Mesenteric fat pad (tissue), 1 donor: ENCODE measurements around the gene KRT40. TPM values are rescaled to one million over a fixed set of nuclear protein-coding genes. Genes with fewer than 3 reads are reported as not detected.
"Not testable (repeated sequence)": the region's sequence is repeated elsewhere in the genome, so short reads cannot be mapped to it uniquely, and the experiment has no call there.

ENCODE experiments used
- DNase-seq: peaks from one replicate; pipeline ENCODE4 v3.0.0-alpha.2; 2020; ENCODE audit warnings: low spot score
- long read RNA-seq: library from polyadenylated mRNA; unstranded; transcript quantifications from one replicate; pipeline ENCODE4 v2.0.0, GENCODE V29; 2020
- total RNA-seq: library from RNA; stranded (reverse); fragmentation: NEBNext Ultra II Directional; extraction: Animal tissue kit (Norgen Biotek cat#: 25700); gene quantifications from one replicate; pipeline ENCODE4 v1.2.1, GENCODE V29; 2021
- donor health status: DM: yes; HTN: yes; CAD: no.

The KRT40 gene
- not detected for total RNA-seq
- long read RNA-seq = 0 reads

DNA sequence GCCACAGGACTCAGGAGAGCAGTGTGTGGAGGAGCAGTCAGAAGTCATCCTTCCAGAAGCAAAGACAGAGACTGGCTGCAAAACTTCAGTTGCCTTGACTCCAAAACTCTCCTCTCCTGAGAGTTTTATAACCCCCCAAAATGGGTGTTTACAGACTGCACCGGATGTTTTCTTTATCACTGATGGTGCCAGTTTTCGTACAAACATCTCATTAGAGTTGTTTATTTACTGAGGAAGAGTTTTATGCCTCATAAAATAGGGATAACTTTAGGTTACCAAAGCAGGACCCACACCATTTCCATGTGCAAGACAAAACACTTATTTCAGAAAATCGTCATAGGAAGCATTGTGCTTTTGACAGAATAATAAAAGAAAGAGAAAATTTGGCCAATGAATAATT lies at the start of gene KRT40:
Gene KRT40 (minus strand): TSS at position 101 of the 400 bp plus-strand sequence. CDS start 53 bp downstream, at position 48.
- DNase-seq = no peak

DNA sequence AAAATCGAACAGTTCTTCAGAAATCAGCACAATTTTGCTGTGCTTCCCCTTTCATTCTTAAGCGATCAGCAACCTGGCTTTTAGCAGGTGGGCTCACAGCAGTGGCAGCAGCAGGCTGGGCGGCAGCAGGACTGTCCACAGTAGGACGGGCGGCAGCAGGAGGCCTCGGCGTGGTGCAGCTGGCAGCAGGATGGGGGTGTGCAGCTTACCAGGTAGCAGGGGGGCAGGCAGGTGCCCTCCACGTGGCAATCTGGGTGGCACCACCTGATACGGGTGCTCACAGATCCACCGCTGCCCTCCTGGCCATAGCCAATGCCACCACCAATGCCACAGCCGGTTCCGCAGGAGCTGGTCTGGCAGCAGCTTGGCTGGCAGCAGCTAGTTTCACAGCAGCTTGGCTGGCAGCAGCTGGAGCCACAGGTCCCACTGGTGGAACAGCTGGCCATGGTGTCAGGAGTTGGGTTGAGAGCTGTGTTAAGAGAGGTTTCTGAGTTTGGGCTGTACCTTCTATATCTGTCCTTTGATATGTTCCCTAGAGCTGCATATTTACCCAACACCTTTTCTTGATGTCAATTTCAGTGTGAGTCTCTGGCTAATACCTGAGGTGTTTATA lies 45.6 kb upstream of the KRT40 start, which contains the start of gene KRTAP1-4:
Gene KRTAP1-4 (minus strand): TSS at position 563 of the 613 bp plus-strand sequence. CDS start 117 bp downstream, at position 446.
- DNase-seq = no peak

DNA sequence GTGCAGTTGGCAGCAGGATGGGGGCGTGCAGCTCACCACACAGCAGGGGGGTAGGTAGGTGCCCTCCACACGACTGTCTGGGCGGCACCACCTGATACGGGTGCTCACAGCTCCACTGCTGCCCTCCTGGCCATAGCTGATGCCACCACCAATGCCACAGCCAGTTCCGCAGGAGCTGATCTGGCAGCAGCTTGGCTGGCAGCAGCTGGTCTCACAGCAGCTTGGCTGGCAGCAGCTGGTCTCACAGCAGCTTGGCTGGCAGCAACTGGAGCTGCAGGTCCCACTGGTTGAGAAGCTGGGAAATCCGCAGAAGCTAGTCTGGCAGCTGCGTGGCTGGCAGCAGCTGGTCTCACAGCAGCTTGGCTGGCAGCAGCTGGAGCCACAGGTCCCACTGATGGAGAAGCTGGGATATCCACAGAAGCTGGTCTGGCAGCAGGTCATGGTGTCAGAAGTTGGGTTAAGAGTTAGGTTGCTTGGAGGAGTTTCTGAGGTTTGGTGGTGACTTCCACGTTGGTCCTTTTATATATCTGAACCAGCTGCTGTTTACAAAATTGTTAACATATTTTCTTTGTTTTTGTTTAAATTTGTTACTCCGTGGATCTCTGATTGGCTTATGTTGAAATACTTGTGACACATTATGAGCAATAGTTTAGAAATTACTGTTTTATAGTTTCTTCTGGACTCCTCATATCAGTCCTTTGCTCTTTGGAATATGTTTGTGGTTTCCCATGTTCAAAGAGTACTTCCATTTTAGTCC lies 42.8 kb upstream of the KRT40 start, which contains the start of gene KRTAP1-5:
Gene KRTAP1-5 (minus strand): TSS at position 494 of the 757 bp plus-strand sequence. CDS start 53 bp downstream, at position 441.
- DNase-seq = no peak

DNA sequence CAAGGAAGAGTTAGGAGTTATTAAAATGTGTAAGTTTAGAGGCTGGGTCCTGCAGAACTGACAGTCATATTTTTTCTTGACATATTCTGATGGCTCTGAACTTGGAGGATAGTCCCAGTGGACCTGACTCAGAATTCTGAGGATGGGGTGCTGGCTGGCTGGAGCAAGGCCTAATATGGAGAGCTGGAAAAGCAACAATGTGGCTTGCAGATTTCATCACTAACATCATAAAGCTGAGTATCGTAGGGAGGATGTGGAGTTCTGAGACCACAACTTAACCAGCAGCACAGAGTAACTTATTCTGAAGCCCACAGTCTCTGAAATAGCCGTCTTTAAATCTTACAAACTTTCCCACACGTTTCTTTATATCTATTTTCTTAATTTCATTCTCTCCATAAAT lies 40.6 kb upstream of the KRT40 start:
- no peak for DNase-seq

DNA sequence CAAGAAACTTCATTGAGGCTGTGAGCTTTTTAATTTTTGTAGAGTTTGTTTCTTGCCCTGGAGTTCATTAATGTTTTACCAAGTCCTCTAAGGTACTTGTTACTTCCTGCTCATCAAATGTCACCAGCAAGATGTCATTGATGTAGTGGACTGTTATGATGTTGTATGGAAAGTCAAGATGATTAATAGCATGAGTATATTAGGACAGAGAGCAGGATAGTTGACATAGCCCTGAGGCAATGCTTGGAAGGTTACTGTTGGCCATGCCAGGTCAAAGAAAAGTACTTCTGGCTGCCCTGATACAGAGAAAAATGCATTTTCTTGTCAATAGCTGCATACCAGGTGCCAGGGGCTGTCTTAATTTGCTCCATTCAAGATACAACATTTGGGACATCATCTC lies 36.2 kb upstream of the KRT40 start:
- no peak for DNase-seq

DNA sequence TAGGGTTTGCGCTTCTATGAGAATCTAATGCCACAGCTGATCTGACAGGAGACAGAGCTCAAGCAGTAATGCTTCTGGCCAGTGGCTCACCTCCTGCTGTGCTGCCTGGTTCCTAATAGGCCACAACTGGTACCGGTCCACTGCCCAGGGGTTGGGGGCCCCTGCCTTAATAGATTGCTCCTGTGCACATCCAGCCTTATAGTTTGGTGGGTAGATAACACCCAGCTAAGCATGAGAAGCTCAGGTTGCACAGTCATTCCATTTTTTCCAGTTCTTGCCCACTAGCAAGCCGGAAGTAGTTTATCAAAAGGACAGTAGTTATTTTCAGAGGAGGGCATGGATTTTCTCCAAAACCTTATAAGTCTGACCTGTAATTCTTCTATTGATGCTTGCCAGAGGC lies 35.3 kb upstream of the KRT40 start:
- no peak for DNase-seq

DNA sequence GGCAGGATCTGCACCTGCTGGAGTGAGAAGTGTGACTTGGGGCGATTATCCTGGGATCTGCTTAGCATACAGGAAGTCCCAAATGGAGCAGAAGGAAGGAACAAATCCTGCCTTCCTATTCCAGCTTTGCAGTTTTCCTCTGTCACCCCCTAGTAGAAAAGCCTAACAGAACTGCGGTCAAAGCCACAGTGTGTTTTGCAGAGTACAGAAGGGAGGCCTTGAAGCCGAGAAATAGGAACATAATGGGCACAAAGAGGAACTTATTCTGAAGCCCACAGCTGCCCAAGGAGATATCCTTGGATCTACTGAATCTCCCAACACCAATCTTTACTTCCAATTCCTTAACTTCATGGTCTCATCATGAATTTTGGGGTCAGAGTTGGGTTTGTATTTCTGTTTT lies 34.4 kb upstream of the KRT40 start:
- DNase-seq = no peak

DNA sequence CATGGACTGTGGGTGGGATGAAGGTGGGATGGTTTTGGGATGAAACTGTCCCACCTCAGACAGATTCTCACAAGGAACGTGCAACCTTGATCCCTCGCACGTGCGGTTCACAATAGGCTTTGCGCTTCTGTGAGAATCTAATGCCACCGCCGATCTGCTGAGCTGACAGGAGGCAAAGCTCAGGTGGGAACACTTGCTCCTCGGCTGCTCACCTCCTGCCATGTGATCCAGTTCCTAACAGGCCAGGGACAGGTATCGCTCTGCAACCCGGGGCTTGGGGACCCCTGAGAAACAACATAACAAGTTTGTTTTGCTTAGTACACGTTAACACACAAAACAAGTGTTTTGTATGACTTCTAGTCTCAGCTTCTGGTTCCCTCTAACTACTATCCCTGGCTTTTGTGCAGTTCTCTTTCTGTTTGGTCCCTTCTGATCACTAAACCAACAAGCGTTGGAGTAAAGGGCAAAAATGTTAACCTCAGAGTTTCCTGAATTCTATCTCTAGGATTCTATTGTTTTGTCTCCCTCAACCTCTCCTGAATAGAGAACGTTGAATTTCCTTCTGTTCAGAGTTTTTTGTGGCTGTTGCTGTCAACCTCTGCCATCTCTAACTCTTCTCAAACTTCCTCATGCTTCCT lies 32.6 kb upstream of the KRT40 start:
- DNase-seq = no peak

DNA sequence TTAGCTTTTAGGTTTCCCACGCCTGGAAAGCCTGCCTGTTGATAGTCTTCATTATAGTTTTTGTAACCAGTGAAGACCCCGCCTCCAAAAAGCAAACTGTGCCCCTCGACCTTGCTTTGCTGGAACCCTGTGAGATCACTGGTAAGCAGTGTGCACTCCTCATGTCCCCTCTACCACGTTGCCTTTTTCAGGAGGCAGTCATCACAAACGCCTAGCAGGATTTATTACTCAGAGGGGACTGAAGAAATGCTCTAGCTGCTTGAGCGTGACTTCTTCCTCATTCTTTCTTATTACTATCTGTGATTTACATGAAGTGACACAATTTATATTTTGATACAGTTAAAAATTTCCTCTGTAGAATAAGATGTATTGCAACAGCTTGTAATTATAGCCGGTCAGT lies 31.3 kb upstream of the KRT40 start:
- no peak for DNase-seq

DNA sequence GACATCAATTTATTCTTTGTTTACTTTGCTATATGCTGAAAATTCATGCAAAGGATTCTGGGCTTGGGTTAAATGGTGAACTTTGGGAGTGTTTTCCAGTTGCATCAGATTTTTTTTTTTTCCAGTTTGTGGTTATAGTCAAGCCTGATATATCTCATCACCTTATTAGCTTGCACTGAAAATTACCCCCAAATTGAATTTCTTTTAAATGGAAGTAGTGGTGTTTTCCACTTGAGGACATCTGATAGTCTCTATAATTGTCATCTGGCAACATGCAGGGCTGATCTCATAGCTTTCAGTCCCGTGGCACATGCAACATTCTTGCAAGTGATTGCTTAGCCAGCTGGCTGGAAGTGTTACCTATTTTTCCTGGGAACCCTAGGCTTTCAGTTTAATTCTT lies 29.5 kb upstream of the KRT40 start:
- DNase-seq = no peak

DNA sequence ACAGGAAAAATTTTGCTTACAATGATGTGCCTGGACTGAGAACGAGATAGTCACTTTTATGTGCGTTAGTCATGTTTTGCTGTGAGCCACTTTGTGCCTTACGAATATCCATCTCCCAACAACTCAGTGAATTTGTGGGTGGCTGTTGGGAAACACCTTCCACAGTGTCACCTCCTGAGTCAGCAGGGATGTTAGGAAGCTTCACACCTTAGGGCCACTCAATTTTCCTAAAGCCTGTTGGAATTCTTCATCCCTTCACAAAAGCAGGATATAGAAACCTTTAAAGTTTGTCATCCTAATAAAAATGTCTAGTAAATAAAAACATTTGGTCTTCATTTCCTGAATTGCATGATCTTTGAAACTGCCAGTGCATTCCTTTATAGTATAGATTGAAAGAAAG lies 29.1 kb upstream of the KRT40 start:
- no peak for DNase-seq

DNA sequence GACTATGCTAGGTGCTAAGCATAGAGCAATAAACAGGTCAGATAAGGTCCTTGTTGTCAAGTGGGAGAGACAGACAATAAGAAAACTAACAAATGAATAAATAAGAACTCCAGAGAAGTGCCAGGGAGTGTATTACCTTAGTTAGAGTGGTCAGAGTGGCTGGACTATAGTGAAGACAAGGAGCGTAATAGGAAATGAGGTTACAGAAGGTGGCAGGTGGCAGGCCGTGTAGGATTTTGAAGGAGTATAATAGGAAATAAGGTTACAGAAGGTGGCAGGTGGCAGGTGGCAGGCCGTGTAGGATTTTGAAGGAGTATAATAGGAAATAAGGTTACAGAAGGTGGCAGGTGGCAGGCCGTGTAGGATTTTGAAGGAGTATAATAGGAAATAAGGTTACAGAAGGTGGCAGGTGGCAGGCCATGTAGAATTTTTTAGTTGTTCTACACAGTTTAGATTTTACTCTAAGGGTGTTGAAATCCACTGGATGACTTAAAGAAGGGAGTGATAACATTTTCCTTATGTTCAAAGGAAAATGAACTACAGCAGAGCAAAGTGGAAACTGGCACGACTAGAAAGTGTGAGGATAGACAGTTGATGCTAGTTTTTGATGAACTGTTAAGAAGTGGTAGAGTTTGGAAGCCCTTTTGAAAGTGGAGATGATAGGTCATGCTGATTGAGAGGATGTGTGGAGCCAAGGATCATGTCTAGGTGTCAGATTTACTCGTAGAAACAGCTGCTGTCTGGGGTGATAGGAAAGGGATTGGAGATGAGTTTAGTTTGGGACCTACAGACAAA lies 28.4 kb upstream of the KRT40 start:
- no peak for DNase-seq

DNA sequence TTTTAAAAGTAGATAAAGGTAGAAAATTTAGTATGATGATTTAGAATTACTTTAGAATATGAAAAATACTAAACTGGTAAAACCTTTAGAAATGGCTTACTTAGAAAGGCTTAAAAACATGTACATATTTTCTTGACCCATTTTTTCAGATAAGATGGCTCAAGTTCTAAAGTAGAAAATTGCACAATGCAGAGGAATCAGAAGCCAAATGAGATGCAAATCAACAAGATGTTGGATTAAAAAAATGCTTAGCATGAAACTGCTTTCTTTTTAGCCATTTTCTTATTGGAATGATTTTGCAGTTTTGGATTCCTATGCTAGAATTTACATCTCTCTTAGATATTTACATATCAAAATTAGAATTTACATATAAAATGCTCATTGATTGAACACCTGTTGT lies 26.3 kb upstream of the KRT40 start:
- no peak for DNase-seq

DNA sequence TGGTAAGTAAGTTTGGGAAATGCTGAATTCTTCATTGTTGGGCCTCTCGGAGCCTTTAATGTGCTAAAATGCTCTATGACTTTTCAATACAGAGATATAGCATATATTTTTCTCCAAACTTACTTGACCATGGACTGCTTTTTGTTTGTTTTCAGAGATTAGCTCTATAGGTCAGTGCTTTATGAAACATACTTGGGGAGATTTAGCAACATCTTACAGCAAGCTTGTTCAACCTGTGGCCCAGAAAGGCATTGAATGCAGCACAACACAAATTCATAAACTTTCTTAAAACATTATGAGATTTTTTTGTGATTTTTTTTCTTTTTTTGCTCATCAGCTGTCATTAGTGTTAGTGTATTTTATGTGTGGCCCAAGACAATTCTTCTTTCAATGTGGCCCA lies 25.8 kb upstream of the KRT40 start:
- no peak for DNase-seq

DNA sequence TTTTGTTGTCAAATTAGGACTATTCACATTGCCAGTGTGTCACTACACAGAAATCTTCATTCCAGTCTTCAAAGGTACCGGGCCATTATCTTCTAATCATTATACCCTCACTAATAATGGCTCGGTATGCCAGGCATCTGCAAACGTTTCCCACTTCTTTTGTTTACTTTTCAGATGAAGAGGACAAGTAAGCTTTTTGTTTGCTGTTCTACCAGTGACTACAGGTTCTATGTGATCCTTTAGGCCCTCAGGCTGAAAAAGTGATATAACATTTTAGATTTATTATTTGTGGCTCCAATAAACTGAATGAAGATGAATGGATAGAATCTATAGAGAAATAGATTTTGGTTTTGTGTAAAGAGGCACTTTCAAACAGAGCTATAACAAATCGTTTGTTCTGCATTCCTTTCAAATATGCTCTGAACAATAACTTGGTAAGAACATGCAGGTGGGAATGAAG lies 25.2 kb upstream of the KRT40 start:
- DNase-seq = no peak

DNA sequence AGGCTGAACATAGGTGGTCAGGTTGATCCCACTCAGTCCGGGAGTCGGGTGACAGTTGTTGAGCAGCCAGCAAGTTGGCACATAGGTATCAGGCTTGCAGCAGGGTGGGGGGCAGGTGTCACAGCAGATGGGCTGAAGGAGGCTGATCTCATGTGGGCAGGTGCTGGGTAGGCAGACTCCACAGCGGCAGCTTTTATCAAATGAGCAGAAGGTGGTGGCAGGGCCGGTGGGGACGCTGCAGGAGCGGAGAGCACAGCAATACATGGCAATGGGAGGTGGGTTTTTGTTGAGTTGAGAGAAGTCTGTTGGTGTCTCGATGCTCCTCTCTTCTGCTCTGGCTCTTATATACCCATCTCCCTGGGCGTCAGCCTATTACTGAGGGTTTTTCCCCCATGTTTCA lies 24.7 kb upstream of the KRT40 start, which contains the start of gene KRTAP3-1:
Gene KRTAP3-1 (minus strand): TSS at position 318 of the 400 bp plus-strand sequence. CDS start 54 bp downstream, at position 264.
- no peak for DNase-seq

DNA sequence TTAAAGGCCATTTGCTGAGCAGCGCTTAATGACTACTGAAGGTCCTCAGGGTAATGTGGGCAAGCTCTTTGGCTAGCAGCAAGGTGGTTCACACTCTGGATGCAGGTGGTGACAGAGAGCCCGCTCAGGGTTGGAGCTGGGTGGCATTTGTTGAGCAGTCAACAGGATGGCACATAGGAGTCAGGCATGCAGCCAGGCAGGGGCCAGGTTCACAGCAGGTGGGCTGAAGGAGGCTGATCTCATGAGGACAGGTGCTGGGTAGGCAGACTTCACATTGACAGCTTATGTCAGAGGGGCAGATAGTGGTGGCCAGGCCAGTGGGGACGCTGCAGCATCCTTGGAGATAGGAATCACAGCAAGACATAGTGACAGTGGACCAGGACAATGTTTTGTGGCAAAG lies 20.3 kb upstream of the KRT40 start:
- DNase-seq = no peak

DNA sequence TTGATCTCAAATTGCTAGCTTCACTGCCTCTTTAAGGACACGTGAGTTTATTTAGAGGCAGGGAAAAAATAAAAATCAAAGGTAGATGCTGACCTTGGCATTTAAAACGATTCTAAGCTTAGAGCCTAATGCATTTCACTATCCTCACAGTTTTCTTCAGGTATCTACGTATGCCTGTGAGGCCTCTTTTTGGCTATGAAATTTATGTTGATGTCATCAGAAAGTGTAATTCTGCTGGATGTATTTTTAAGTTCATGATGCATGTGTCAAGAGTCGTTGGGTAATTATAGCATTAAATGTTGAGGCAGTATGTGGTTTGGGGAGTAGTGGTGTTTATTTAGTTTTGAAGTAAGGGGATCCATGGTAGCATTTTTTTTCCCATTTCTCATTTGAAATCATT lies 19.8 kb upstream of the KRT40 start:
- DNase-seq = no peak

DNA sequence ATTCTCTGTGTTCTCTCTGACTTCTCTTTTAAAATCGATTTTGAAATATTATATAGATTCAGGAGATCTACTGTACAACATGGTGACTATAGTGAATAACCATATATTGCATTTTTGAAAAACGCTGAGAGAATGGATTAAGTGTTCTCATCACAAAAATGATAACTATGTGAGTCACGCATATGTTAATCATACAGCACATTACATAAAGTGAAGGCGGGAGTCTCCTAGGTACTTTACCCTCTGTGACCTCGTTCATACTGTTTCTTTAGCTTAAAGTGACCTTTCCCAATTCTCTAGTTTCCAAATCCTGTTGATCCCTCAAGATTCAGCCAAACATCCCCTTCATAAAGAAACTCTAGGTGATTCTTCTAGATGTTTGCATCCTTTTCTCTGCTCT lies 18.7 kb upstream of the KRT40 start:
- DNase-seq = no peak

DNA sequence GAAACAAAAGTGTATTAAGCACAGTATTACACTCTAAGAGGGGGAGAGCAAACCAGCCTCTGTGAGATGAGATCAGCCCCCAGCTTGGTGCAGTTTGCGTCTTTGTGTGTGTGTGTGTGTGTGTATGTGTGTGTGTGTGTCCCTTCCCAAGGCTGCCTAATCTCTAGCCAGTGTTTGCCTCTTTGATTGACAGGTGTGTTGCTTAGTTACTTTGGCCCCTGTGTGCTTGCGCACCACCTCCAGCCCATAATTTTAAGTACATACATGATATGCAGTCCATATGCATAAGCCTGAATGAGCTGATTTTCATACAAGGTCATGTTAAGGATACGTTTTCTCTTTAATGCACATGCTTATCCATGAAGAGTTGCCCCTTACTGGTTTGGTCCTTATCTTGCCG lies 17.7 kb upstream of the KRT40 start:
- no peak for DNase-seq

DNA sequence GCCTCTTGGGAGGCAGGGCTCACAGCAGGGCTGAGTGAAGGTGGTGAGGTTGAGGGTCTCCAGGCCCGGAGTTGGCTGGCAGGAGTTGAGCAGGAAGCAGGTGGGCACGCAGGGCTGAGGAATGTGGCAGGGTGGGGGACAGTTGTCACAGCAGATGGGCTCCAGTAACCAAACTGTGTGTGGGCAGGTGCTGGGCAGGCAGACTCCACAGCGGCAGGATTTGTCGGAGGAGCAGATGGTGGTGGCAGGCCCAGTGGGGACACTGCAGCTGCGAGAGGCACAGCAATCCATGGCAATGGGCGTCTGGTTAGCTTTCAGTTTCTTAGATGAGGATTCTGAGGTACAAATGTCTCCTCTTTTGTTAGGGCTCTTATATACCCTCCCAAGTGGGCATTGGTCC lies 15.4 kb upstream of the KRT40 start, which contains the start of gene KRTAP3-2:
Gene KRTAP3-2 (minus strand): TSS at position 344 of the 400 bp plus-strand sequence. CDS start 53 bp downstream, at position 291.
- not testable (repeated sequence) for DNase-seq
